ENCODE data around the gene ADAMTS12. TPM values are rescaled to one million over a fixed set of nuclear protein-coding genes. Genes with fewer than 3 reads are reported as not detected.
"Not testable (repeated sequence)": the region's sequence is repeated elsewhere in the genome, so short reads cannot be mapped to it uniquely, and the experiment has no call there.

ADAMTS12 gene
- total and polyA plus RNA-seq, 4 donors, result 0.49 to 6.4 (median 2.3) TPM

- TF ChIP-seq ZBTB33 (IDR thresholded peaks at IDR 0.05), result no peak
Measured at GRCh38 chr5:33524476-33524875, 367.3 kb downstream of the ADAMTS12 start (continued).

GRCh38 chr5:33523208-33523771, 368.5 kb downstream of the ADAMTS12 start:
- H3K9me3 ChIP-seq (ENCODE audit: control insufficient read depth in 4 of 4, low read length in 3 of 4), result no peaks in the 10 kb centered on the region
- WGBS, result 83% methylated on average over 2 of the region's 2 CpGs
- DNase-seq (ENCODE audit: low spot score), result no peak

GRCh38 chr5:33516421-33516820, 375.4 kb downstream of the ADAMTS12 start:
- no peaks in the 10 kb centered on the region for H3K9me3 ChIP-seq (ENCODE audit: control insufficient read depth in 4 of 4, low read length in 3 of 4)
- DNase-seq (ENCODE audit: low spot score), result no peak
- H3K4me3 ChIP-seq (ENCODE audit: low read depth in 1 of 3, low read length in 3 of 3), result no peak overlapping the region
- no peaks in the 10 kb centered on the region for H3K4me1 ChIP-seq (ENCODE audit: control insufficient read depth in 4 of 4, insufficient read depth in 4 of 4, low read length in 3 of 4)
- no peaks in the 10 kb centered on the region for H3K36me3 ChIP-seq (ENCODE audit: control insufficient read depth in 4 of 4, insufficient read depth in 3 of 4, low read depth in 1 of 4, low read length in 3 of 4)
- 55% methylated on average over 2 of the region's 2 CpGs for WGBS
- no peak overlapping the region for H3K27ac ChIP-seq (ENCODE audit: low read depth in 1 of 2, low read length in 2 of 2)
- H3K27me3 ChIP-seq (ENCODE audit: control insufficient read depth in 4 of 4, insufficient read depth in 4 of 4, low read length in 3 of 4), result no peaks in the 10 kb centered on the region
- TF ChIP-seq EGR1 (IDR thresholded peaks at IDR 0.05; ENCODE audit: low read depth in 2 of 2), result no peak
- no peak for TF ChIP-seq CTCF (IDR thresholded peaks at IDR 0.05; ENCODE audit: low read depth, low read length, missing input control)
- no peak for TF ChIP-seq RAD21 (IDR thresholded peaks at IDR 0.05)
- no peak for TF ChIP-seq NR2F2 (IDR thresholded peaks at IDR 0.05)
- no peak for TF ChIP-seq REST (IDR thresholded peaks at IDR 0.05)
- TF ChIP-seq HNF4A (conservative IDR thresholded peaks at IDR 0.05), result no peak
- no peak for TF ChIP-seq GABPA (IDR thresholded peaks at IDR 0.05 in 1 of 2, conservative IDR thresholded peaks at IDR 0.05 in 1 of 2)
- TF ChIP-seq MAX (IDR thresholded peaks at IDR 0.05), result no peak
- TF ChIP-seq SP1 (IDR thresholded peaks at IDR 0.05), result no peak
- TF ChIP-seq HNF4G (IDR thresholded peaks at IDR 0.05), result no peak
- no peak for TF ChIP-seq TAF1 (conservative IDR thresholded peaks at IDR 0.05)
- no peak for TF ChIP-seq ATF3 (IDR thresholded peaks at IDR 0.05)
- TF ChIP-seq JUND (IDR thresholded peaks at IDR 0.05), result no peak
- H3K9ac ChIP-seq (ENCODE audit: low read depth in 1 of 2, low read length in 2 of 2), result no peak overlapping the region

More at GRCh38 chr5:33523208-33523771, 368.5 kb downstream of the ADAMTS12 start:
- no peaks in the 10 kb centered on the region for H3K36me3 ChIP-seq (ENCODE audit: control insufficient read depth in 4 of 4, insufficient read depth in 3 of 4, low read depth in 1 of 4, low read length in 3 of 4)
- TF ChIP-seq FOXA2 (IDR thresholded peaks at IDR 0.05) (no peak), YY1 (IDR thresholded peaks at IDR 0.05) (no peak), RXRA (IDR thresholded peaks at IDR 0.05) (no peak)
- H3K27ac ChIP-seq (ENCODE audit: low read depth in 1 of 2, low read length in 2 of 2), result no peak overlapping the region
- H3K9ac ChIP-seq (ENCODE audit: low read depth in 1 of 2, low read length in 2 of 2), result no peak overlapping the region
- no peaks in the 10 kb centered on the region for H3K4me1 ChIP-seq (ENCODE audit: control insufficient read depth in 4 of 4, insufficient read depth in 4 of 4, low read length in 3 of 4)
- H3K27me3 ChIP-seq (ENCODE audit: control insufficient read depth in 4 of 4, insufficient read depth in 4 of 4, low read length in 3 of 4), result no peaks in the 10 kb centered on the region
- H3K4me3 ChIP-seq (ENCODE audit: low read depth in 1 of 3, low read length in 3 of 3), result no peak overlapping the region

- not testable (repeated sequence) for H3K27me3 ChIP-seq (ENCODE audit: control insufficient read depth in 4 of 4, insufficient read depth in 4 of 4, low read length in 3 of 4); H3K9ac ChIP-seq (ENCODE audit: low read depth in 1 of 2, low read length in 2 of 2); DNase-seq (ENCODE audit: low spot score); H3K9me3 ChIP-seq (ENCODE audit: control insufficient read depth in 4 of 4, low read length in 3 of 4); H3K36me3 ChIP-seq (ENCODE audit: control insufficient read depth in 4 of 4, insufficient read depth in 3 of 4, low read depth in 1 of 4, low read length in 3 of 4); H3K4me3 ChIP-seq (ENCODE audit: low read depth in 1 of 3, low read length in 3 of 3); H3K27ac ChIP-seq (ENCODE audit: low read depth in 1 of 2, low read length in 2 of 2); H3K4me1 ChIP-seq (ENCODE audit: control insufficient read depth in 4 of 4, insufficient read depth in 4 of 4, low read length in 3 of 4)
- WGBS, result 97% methylated on average over 32 of the region's 32 CpGs
Measured at GRCh38 chr5:33515366-33515765, 376.4 kb downstream of the ADAMTS12 start.

Data from liver (tissue), 9 donors.